Midbrain (tissue), 1 donor: ENCODE measurements around the gene DQX1.
"Not testable (repeated sequence)": the region's sequence is repeated elsewhere in the genome, so short reads cannot be mapped to it uniquely, and the experiment has no call there.

Source experiments
- DNase-seq: peaks from one replicate; lab custom pipeline; 2025; lab: John Stamatoyannopoulos, UW

The DQX1 gene, protein sequence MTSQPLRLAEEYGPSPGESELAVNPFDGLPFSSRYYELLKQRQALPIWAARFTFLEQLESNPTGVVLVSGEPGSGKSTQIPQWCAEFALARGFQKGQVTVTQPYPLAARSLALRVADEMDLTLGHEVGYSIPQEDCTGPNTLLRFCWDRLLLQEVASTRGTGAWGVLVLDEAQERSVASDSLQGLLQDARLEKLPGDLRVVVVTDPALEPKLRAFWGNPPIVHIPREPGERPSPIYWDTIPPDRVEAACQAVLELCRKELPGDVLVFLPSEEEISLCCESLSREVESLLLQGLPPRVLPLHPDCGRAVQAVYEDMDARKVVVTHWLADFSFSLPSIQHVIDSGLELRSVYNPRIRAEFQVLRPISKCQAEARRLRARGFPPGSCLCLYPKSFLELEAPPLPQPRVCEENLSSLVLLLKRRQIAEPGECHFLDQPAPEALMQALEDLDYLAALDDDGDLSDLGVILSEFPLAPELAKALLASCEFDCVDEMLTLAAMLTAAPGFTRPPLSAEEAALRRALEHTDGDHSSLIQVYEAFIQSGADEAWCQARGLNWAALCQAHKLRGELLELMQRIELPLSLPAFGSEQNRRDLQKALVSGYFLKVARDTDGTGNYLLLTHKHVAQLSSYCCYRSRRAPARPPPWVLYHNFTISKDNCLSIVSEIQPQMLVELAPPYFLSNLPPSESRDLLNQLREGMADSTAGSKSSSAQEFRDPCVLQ

DNA sequence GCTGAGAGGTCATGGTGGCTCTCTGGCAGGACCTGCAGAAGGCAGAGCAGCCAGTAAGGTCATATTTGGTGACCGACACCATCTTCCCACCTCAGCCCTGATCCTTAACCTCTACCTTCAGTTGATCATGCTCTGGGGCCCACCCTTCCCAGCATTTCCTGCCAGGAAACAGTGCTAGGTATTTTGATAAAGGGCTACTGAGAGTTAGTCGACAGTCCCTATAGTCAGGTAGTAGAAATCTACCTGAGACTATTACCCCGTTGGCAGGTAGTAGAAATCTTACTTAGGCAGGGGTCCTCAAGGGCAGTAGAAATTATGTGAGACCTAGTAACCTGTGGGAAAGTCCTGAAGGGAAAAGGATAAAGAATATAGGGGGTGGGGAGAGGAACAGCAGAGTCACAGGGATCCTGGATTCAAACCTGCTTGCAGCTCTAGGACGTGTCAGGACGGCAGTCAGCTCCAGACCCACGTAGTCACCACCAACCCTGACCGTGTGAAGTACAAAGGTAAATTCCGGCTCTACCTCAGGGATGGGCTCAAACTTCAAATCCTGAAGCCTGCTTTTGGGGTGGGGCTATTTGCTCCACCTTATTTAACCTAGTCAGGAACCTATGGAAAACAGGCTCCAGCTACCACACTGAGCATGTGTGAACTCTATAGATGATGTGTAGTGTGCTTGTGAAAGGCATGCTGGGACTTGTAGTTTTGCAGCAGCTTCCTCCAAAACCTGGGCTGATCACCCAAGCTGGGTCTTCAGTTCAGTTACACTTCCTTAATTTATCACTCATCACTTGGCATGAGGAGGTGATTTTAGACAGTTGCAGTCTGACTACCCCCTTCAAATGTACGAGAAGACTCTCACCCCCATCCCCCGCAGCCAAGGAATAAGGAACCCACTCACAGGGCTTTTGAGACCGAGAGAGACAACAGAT is at the start of gene DQX1:
DQX1 (minus strand) TSS at position 515 of the 932 bp plus-strand sequence; CDS start at position 13, 502 bp downstream.
- DNase-seq = no peak

DNA sequence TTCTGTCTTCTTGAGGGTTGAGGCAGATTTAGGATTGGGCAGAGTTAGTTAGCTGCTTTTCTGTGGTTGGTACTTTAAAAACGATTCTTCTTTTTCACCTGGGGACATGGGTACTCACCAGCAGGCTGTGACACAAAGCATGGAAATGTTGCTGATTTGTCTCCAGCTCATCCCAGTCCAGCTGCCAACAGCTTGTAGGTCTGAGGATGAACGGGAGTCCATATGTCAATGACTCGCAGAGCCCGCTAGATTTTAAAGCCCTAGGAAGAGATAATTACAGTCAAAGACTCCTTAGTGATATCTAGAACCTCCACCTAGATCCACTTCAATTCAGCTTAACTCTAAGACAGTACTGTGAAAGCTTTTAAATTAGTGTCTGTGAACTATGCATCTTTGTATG is 49.3 kb upstream of the DQX1 start:
- DNase-seq = no peak

DNA sequence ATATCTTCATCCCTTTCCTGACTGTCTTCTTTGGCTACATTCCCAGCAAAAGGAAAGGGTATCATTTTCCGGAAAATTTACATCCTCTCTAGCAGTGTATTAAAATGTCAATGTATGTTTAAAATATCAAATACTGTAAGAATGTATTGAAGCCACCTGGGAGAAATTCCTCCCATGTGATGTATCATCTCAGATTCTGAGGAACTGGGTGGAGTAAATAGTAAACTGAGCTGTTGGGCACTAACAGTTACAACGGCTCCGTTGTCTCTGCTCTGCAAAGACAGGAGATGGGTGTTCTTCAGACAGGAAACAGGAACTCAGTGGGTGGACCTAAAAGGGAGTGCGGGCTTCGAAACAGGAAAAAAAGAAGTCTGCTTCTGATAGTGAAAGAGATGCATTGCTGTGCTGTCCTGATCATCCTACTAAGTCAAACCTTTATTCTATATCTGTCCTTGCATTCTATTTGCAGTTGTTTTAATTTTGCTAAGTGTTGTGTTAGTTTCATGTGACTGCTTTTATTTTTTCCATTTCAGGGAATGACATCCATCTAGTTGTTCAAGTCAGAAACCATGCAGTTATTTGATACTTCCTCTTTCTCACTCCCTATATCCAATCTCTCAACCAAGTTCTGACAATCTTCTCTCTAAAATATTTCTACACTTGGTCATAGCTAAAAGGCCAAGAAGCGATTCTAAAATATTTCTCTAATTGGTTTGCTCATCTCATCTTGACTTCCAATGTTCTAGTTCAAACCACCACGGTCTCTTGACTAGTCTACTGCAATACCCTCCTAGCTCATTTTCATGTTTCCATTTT is 47.9 kb upstream of the DQX1 start:
- peak; percentile 11 for DNase-seq

DNA sequence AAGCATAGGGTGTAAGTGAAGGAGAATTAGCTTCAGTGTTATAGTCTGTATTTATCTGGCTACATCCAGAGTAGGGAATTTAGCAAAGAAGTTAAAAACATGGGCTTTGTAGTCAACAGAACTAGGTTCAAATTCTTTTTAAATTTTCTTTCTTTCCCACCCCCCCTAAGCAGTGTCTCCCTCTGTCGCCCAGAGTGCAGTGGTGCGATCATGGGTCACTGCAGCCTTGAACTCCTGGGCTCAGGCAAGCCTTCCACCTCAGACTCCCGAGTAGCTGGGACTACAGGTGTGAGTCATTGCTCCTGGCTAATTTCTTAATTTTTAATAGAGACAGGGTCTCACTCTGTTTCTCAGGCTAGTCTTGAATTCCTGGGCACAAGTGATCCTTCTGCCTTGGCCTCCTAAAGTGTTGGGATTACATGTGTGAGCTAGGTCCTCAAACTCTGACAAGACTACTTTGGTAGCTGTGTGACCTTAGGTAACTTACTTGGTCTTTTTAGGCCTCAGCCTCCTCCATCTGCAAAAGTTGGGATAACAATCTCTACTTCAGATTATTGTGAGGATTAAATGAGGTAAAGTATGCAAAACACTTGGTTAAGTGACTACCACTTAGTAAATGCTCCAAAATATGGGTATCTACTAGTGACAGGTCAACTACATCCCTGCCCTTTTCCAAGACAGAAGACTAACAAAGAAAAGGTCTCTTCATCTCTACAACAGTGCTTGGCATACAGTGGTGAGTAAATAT is 46.3 kb upstream of the DQX1 start:
- no peak for DNase-seq

DNA sequence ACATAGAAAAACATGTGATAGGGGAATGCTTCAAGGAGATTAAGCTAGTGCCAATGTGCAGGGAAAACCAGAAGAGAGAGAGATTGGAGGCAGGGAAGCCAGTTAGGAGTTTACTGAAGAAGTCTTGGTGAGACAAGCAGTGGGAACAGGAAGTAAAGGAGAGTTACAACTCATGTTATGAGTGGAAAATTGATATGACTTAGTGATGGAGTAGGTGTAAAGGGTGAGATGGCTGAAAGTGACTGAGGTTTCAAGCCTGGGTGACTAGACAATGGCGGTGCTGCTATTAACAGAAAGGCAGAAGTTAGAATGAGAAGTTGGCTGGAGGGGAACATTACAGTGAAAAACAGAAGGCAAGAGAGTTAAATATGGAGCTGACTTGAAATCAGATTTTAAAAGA is 45.0 kb upstream of the DQX1 start:
- no peak for DNase-seq

DNA sequence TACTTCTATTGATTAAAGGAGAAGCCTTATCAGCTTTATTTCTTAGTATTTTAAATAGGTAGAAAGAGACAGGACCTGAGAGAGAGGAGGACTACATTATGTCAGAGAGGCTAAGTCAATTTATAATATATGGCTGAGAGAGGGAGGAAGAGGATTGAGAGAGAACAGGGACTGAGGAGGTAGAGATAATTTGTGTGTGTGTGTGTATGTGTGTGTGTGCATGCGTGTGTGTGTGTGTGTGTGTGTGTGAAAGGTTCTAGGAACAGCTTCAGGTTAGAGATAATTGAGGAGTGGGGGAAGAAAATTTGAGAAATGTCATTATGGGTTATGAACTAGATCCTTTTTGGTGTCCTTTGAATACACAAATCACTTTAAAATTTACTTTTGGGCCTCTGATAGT is 43.7 kb upstream of the DQX1 start:
- DNase-seq = no peak

DNA sequence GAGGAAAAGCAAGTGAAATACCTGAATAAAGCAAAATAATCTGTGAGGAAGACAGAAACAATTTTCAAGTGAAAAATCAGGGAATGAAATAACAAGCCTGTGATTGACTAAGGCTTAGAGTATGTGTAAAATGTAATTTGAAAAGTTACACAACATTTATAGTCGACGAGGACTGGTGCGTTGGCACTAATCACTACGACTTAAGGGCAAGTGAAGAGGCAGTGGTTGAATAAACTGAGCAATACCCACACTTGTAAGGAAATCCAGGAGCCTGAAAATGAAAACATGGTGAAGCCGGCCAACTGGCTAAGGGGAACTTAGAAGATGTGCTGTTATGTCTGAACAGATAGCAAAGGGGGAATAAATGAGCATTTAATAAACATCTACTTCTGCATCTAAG is 41.9 kb upstream of the DQX1 start:
- DNase-seq = no peak

DNA sequence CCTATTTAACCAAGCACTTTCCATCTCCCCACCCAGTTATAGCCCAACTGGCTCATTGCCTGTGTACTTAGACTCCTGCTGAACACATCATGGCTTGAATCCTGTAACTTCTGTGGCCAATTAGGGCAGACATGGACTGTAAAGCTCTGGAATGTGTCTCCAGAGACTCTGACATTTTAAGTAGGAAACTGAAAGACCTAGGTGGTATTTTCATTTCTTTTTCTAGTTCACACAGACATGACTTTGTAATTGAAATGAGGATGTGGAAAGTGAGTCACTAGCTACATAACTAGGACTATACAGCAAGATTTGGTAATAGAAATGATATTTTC is 40.7 kb upstream of the DQX1 start:
- no peak for DNase-seq

DNA sequence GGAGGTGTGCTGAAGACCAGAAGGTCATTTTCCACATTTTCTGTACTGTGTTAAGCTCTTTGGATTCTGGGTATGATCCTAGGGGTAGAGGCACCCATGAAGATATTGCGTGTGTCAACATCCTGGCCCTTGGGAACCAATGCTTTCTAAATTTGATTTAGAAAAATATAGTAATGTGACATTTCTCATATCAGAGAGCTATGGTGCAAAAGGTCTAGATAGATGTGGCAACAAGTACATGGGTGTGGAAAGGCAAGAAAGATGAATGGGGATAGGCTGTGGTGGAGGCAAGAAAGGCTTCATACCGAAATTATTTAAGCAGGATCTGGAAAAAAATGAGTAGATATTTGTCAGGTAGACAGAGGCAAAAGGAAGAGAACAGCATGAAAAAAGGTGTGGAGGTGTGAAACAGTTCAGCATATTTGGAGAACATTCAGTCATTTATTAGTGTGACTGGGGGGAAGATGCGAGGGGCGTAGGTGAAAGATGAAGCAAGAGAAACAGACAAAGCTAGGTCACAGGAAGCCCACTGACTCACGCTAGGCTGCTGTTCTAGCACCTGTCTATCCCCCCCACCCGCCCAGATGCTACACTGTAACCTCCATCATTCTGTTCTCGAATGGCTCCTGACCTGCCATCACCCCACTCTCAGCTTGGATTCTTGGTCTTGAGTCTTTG is 40.2 kb upstream of the DQX1 start:
- DNase-seq = no peak

DNA sequence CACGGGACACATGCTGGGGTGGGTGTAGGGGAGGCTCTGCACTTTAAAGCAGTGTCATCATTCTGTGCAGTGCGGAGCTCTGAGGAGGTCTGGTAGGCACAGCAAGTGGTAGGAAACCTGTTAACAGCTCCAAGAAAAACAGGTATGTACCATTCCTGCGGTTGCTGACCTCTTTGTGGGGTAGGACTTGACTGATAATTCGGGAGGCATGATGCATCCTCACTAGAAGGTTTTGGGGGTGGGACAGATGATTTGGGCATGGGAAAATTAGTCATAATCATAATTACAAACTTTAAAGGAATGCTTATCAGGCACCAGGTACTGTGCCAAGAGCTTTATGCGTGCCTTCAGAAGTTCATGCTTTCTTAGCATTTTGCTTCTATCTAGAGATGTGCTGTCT is 38.2 kb upstream of the DQX1 start:
- DNase-seq = no peak

DNA sequence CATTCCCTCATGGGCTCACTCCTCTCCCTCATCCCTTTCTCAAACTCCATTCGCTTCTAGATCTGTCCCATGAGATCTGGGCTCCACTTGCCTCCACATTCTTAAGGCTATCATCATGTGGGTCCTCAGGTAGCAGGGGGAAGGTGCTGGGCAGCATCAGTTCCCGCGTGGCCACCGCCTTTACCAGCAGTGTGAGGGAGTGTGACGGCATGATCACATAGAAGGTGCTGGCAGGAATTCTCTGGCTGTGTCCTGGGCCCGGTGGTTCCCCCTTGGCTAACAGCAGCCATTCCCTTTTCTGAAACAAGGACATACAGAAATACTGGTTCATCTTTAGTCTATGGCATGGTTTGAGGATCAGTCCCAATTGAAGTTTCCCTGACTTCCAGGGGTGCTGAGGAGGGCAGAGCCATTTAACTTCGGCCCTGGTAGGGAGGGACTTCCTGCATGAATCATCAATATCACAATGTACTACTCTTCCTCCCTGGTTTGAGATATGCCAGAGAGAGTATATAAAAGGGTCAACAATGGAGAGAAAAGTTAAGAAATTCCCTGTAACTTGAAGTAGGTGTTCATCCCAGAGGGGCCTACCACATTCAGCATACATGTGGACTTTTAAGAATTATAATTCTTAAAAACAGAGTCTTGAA is 36.2 kb upstream of the DQX1 start:
- no peak for DNase-seq

DNA sequence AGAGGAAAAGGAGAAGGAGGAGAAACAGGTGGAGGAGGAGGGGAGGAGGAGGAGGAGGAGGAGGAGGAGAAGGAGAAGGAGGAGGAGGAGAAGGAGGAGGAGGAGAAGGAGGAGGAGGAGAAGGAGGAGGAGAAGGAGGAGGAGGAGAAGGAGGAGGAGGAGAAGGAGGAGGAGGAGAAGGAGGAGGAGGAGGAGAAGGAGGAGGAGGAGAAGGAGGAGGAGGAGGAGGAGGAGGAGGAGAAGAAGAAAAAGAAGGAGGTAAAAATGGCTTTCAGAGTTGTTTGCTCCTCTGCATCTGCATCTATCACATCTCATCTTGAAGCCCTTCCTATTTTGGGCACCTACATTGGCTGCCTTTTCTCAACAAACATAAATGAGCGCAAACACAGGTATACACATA is 35.0 kb upstream of the DQX1 start:
- DNase-seq = not testable (repeated sequence)

DNA sequence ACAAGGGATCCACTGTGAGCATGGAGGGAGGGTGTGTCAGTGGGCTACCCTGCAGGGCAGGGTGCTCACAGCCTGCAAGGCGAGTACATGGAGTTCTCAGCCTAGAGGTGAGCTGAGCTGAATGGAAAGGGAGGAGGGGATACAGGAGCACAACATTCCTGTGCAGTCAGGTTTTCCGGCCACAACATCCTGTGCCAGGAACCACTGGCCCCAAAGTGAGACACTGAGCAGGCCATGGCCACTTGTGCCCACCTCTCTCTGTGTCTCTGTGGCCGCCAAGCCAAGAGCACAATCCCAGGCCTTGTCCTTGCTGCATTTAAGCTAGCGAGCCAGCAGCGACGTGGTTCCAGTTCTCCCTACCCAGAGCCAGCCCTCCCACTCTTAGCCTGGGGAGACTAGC is 34.6 kb upstream of the DQX1 start:
- no peak for DNase-seq

DNA sequence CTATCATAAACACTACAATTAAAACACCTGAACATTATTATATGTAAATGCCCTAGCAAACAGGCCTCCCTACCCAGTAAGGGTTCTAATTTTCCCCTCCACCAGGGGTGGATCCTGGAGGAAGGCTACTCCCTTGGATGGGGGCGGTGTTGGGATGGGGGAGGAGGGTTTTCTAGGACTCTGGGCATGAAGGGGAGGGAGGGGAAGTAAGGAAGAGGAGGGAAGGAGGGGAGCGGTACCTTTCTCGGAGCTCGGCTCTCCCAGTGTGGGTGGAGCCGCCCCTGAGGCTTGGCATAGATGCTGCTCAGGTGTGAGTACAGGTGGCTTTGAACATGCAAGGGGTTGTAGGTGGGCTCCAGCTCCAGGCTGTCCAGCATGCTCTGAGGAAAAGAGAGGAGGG is 33.9 kb upstream of the DQX1 start:
- no peak for DNase-seq

DNA sequence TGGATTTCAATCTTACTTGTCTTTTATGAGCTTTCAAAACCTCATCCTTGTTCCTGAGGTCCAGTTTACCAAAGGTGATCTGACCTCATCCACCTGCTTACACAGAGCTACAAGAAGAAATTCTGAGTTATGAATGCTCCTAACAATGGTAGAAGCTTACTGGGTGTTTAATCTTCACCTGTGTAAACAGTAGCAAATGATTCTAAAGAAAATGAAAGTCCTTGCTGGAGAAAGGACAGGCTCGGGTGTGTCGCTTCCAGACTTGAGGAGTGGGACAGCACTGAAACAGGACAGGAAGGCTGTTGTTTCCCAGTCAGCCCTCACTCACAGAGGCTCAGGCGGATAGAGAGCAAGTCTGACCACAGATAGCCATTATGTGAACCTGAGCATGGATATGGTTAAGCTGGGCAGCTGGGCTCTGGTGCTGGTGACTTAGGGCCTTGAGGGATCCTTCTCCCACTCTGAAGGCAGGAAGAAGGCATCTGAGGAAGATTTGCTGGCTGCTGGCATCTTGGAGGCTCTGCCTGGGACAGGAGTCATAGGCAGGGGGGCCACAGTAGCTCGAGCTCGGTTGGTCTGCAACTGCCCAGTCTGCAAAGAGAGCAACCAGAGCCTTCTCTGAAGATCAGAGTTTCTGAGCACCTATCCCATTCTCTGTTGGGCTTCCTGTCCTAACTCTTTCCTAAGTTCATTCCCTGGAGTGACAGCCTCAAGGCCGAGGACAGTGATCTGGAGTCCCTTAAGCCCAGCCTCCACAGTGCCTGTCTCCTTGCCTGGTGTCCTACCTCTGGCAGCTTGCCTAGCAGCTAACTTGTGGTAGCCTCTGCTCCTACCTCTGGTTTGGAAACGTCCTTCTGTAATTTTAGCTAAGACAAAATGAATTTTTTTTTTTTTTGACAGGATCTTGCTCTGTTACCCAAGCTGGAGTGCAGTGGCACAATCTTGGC is 32.5 kb upstream of the DQX1 start:
- no peak for DNase-seq

DNA sequence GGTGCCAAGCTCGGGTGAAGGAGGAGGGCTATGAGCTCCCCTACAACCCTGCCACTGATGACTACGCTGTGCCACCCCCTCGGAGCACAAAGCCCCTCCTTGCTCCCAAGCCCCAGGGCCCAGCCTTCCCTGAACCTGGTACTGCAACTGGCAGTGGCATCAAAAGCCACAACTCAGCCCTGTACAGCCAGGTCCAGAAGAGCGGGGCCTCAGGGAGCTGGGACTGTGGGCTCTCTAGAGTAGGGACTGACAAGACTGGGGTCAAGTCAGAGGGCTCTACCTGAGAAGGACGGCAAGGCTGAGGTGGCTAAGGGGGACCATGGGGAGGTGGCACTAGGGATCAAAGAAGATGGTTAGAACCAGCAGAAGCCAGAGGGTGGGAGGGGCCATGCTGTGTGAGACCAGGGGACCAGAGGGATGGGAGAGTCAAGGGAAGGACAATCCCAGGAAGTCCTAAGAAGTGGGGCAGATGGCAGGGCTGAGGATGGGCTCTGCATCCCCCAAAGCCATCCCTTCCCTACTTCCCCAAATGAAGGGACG is 30.9 kb upstream of the DQX1 start:
- no peak for DNase-seq

DNA sequence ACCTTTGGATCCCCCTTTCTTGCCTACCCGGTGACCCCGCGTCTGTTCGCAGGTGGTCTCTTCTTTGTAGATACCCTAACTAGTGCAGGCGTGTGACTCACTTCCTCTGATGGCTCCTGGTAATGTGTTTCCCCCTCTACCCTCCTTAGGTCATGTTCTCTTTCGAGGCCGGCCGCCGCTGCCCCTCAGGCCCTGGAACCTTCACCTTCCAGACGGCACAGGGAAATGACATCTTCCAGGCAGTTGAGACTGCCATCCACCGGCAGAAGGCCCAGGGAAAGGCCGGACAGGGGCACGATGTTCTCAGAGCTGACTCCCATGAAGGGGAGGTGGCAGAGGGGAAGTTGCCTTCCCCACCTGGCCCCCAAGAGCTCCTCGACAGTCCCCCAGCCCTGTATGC is 30.1 kb upstream of the DQX1 start:
- no peak for DNase-seq

DNA sequence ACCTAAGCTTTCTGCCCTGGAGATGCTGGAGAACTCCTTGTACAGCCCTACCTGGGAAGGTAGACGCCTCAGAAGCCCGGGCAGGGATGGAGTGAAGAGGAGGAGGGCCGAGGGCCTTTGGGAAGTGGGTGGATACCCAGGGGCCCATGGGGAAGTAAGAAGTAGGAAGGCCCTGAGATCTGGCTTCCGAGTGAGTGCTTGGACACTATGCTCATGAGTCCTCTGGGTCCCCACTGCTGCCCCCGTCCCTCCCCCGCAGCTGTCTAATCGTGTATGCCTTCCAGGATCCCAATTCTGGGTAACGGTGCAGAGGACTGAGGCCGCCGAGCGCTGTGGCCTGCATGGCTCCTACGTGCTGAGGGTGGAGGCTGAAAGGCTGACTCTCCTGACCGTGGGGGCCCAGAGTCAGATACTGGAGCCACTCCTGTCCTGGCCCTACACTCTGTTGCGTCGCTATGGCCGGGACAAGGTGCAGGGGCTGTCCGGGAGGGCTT is 29.6 kb upstream of the DQX1 start:
- DNase-seq = peak; percentile 7
